Measurements from ENCODE around the gene ANKRD13C.
"Not testable (repeated sequence)": the region's sequence is repeated elsewhere in the genome, so short reads cannot be mapped to it uniquely, and the experiment has no call there.

DNA sequence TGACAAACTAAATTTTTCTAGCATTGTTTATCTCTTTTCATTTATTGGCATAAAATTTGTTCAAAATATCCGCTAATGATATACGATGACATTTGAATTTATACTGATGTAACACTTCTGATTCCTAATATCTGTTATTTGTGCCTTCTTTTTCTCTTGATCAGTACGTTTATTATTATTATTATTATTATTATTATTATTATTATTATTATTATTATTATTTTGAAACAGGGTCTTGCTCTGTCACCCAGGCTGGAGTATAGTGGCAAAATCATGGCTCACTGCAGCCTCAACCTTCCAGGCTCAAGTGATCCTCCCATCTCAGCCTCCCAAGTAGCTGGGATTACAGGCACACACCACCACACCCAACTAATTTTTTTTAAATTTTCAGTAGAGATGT, 14.9 kb downstream of the ANKRD13C start:
- TF ChIP-seq, protein P1, sequence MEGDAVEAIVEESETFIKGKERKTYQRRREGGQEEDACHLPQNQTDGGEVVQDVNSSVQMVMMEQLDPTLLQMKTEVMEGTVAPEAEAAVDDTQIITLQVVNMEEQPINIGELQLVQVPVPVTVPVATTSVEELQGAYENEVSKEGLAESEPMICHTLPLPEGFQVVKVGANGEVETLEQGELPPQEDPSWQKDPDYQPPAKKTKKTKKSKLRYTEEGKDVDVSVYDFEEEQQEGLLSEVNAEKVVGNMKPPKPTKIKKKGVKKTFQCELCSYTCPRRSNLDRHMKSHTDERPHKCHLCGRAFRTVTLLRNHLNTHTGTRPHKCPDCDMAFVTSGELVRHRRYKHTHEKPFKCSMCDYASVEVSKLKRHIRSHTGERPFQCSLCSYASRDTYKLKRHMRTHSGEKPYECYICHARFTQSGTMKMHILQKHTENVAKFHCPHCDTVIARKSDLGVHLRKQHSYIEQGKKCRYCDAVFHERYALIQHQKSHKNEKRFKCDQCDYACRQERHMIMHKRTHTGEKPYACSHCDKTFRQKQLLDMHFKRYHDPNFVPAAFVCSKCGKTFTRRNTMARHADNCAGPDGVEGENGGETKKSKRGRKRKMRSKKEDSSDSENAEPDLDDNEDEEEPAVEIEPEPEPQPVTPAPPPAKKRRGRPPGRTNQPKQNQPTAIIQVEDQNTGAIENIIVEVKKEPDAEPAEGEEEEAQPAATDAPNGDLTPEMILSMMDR (IDR thresholded peaks at IDR 0.05; ENCODE audit: low read depth, low read length), result not testable (repeated sequence)
- TF ChIP-seq EZH2phosphoT487 (IDR thresholded peaks at IDR 0.05; ENCODE audit: low read depth), result not testable (repeated sequence)
